ENCODE data around the gene MIS12.

MIS12 gene

DNA sequence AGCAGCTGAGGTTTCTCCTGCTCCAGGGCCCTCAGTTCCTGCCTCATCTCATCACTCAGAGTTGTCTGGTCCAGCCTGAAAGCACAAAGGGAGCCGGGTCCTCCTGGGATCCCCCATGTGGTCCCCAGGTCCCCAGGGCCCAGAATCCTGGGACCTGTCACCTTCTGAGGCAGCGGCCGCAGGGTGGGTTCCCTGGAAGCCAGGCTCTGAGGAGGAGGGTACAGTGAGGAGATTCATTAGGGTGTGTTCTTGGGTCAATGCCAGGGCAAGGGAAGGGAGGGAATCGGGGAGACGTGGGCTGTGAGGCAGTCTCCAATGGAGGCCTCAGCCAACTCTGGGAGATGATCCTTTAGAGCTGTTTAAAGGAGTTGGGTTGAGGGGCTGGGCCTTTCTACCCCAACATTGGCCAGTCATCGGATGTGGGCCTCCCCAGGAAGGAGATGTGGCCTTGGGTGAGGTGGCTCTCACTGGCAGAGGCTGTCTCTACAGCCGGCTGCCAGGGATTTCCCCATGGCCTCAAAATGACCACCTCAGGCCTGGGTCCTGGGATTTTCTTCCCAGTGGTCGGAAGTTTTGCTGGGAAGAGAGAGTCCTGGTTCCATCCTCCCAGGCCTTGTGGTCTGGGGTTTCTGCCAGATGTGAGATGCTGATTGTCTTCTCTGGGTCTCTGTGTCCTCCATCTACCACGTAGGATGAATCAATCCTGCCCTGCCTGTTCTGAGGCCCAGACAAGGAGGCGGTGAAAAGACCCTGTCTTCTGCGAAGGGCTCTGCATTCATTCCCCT lies 50.7 kb downstream of the MIS12 start:
- no peak for DNase-seq

DNA sequence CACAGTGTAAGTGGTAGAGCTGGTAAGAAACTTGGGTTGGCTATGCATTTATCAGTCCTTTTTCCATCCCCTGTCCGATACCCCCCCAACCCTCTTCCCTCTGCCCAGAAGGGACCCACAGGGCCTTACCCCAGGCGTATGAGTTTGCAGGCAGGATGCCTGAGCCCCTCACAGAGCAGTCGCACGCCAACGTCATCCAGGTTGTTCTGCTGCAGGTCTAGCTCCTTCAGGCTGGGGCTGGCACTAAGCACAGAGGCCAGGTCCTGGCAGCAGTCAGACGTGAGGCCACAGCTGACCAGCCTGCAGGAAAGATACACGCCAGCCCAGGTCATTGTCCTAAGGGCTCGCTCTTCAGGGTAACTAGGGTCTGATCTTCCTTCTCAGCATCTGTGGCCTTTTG lies 52.9 kb downstream of the MIS12 start:
- DNase-seq, result no peak

DNA sequence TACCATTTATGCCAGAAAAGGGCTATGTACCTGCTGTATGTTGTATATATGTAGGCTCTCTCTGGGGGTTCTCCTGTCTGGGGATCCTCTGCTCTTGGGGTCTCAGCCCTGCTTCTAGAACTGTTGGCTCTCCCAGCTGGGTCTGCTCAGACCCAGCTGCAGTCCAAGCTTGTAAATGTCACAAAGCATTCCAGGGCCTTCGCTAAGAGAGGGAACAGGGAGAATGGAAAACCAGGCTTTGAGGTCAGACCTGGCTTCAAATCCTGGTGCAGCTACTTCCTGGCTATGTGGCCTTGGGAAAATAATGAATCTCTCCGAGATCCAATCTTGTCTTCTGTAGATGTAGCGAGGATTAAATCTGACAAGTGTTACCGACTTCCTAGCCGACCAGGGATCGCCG lies 54.0 kb downstream of the MIS12 start:
- DNase-seq, result no peak

All from inflammatory macrophage treated with lipopolysaccharide for 1 hour (primary cell).